PC-3 (cell line): ENCODE data around the gene OGA. TPM values are rescaled to one million over a fixed set of nuclear protein-coding genes. Genes with fewer than 3 reads are reported as not detected.

Source experiments
- ATAC-seq: fragments of 200-7000 bp; cut with Tn5 transposase; 2 replicates; pipeline ENCODE4 v1.9.1; 2020; ENCODE audit warnings: mild to moderate bottlenecking, moderate library complexity
- BruUV-seq: library from RNA; stranded (reverse); fragments of 400-500 nt; replicated peaks from 2 replicates; lab custom pipeline; 2021; lab: Mats Ljungman, UMichigan
- CTCF ChIA-PET: fragments of 300-600 bp; sonication (Branson Sonifier 250); formaldehyde crosslinking; loops from one replicate; lab custom pipeline; 2022; ENCODE audit warnings: antibody characterized with exemption; lab: Charles Lee
- POLR2A ChIA-PET: fragments of 300-600 bp; sonication (Branson Sonifier 250); formaldehyde crosslinking; loops from one replicate; lab custom pipeline; 2022; ENCODE audit warnings: antibody characterized with exemption; ENCODE audit not compliant: unreplicated experiment; lab: Charles Lee
- DNase-seq: peaks from one replicate; pipeline ENCODE4 v3.0.0-alpha.2; 2015
- H2AFZ ChIP-seq: fragments of 300-600 bp; sonication (generic); 2 replicates; pipeline ENCODE4 v1.6.0; 2016; ENCODE audit warnings: antibody characterized with exemption, low read length
- H3F3A ChIP-seq: fragments of 300-600 bp; sonication (generic); one replicate; pipeline ENCODE4 v1.6.0; 2017; ENCODE audit warnings: antibody characterized with exemption, low read length, control low read depth, mild to moderate bottlenecking; ENCODE audit not compliant: unreplicated experiment
- H3K27ac ChIP-seq: fragments of 300-600 bp; sonication (generic); 2 replicates; pipeline ENCODE4 v1.5.1; 2016; ENCODE audit warnings: mild to moderate bottlenecking, low read length
- H3K27me3 ChIP-seq: fragments of 300-600 bp; sonication (generic); 2 replicates; pipeline ENCODE4 v1.6.1; 2016; ENCODE audit warnings: low read length, mixed read lengths
- H3K36me3 ChIP-seq: fragments of 300-600 bp; sonication (generic); 2 replicates; pipeline ENCODE4 v1.6.1; 2016; ENCODE audit warnings: low read depth, mixed run types, low read length, mixed read lengths
- H3K4me1 ChIP-seq: fragments of 300-600 bp; sonication (generic); 2 replicates; pipeline ENCODE4 v1.5.1; 2016; ENCODE audit warnings: low read length; ENCODE audit not compliant: insufficient read depth
- H3K4me2 ChIP-seq: fragments of 300-600 bp; sonication (generic); 2 replicates; pipeline ENCODE4 v1.6.0; 2016; ENCODE audit warnings: low read length
- H3K4me3 ChIP-seq: fragments of 300-600 bp; sonication (generic); 2 replicates; pipeline ENCODE4 v1.5.1; 2016; ENCODE audit warnings: mild to moderate bottlenecking, low read length, mixed read lengths
- H3K79me2 ChIP-seq: fragments of 300-600 bp; sonication (generic); 2 replicates; pipeline ENCODE4 v1.6.1; 2017; ENCODE audit warnings: low read length, mixed read lengths
- H3K9ac ChIP-seq: fragments of 300-600 bp; sonication (generic); 2 replicates; pipeline ENCODE4 v1.6.0; 2016; ENCODE audit warnings: mild to moderate bottlenecking, low read length
- H3K9me2 ChIP-seq: fragments of 300-600 bp; sonication (generic); replicated peaks from 2 replicates; pipeline ENCODE4 v1.6.1; 2016; ENCODE audit warnings: mixed run types, low read length, mixed read lengths
- H3K9me3 ChIP-seq: fragments of 300-600 bp; sonication (generic); 2 replicates; pipeline ENCODE4 v1.6.1; 2016; ENCODE audit warnings: low read length, mixed read lengths
- H4K20me1 ChIP-seq: fragments of 300-600 bp; sonication (generic); 2 replicates; pipeline ENCODE4 v1.6.1; 2016; ENCODE audit warnings: low read length, mixed read lengths
- EZH2 ChIP-seq: fragments of 300-600 bp; sonication (generic); IDR thresholded peaks from one replicate; pipeline ENCODE4 v1.6.1; 2017; ENCODE audit warnings: antibody characterized with exemption, mild to moderate bottlenecking, low read length; ENCODE audit not compliant: unreplicated experiment
- EZH2phosphoT487 ChIP-seq: fragments of 300-600 bp; sonication (generic); IDR thresholded peaks from 2 replicates; pipeline ENCODE4 v1.6.1; 2018; ENCODE audit warnings: mild to moderate bottlenecking, antibody characterized with exemption, low read length, borderline replicate concordance
- intact Hi-C: fragments of 100-400 bp; cut with micrococcal nuclease; formaldehyde crosslinking; loops from 2 replicates; pipeline ENCODE4 v1.9.0; 2023
- total RNA-seq: library from RNA; depleted of rRNA; stranded (reverse); fragments of >200 nt; gene quantifications from 2 replicates; pipeline ENCODE4 v1.2.3, GENCODE V29; 2014
- TF ChIP-seq, protein P1 (sequence below): fragments of 300-600 bp; sonication (generic); conservative IDR thresholded peaks from 2 replicates; pipeline ENCODE4 v1.5.1; 2017; ENCODE audit warnings: antibody characterized with exemption, low read depth, mild to moderate bottlenecking, low read length

The OGA gene
- total RNA-seq, 1 experiment from 2014 or later, result 42.7 TPM

DNA sequence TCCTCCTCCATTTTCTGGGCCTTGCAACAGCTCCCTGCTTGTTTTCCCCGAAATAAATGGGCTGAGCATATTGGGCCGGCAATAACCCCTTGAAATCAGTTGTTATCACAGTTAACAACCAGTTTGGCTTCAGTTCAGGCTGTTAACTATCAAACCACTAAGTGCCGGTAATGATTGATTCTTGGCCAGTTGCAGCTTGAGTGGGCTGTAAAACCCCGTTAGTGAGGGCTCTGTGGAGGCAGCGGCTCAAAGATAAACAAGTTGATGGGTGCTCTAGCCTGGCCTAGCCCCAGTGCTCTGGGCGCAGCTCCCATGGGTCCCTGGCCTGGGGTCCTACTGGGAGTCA lies 50.7 kb downstream of the OGA start:
- no peak overlapping the region for H3K9ac ChIP-seq
- H3K9me2 ChIP-seq, result no peaks in the 10 kb centered on the region
- intact Hi-C loops, result no loop called here
- H3K4me1 ChIP-seq, result no peaks in the 10 kb centered on the region
- no peak for ATAC-seq
- no peaks in the 10 kb centered on the region for H4K20me1 ChIP-seq
- no peaks in the 10 kb centered on the region for H3K27me3 ChIP-seq
- TF ChIP-seq EZH2 (no peak), EZH2phosphoT487 (no peak)
- TF ChIP-seq, protein P1, sequence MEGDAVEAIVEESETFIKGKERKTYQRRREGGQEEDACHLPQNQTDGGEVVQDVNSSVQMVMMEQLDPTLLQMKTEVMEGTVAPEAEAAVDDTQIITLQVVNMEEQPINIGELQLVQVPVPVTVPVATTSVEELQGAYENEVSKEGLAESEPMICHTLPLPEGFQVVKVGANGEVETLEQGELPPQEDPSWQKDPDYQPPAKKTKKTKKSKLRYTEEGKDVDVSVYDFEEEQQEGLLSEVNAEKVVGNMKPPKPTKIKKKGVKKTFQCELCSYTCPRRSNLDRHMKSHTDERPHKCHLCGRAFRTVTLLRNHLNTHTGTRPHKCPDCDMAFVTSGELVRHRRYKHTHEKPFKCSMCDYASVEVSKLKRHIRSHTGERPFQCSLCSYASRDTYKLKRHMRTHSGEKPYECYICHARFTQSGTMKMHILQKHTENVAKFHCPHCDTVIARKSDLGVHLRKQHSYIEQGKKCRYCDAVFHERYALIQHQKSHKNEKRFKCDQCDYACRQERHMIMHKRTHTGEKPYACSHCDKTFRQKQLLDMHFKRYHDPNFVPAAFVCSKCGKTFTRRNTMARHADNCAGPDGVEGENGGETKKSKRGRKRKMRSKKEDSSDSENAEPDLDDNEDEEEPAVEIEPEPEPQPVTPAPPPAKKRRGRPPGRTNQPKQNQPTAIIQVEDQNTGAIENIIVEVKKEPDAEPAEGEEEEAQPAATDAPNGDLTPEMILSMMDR, result no peak
- POLR2A ChIA-PET, result interaction anchor here (0.6 kb wide), 1 partner anchor 34 kb away, joined by 3 read pairs; no protein-coding TSS in a partner anchor
- H3K9me3 ChIP-seq, result no peaks in the 10 kb centered on the region
- H3K36me3 ChIP-seq, result no peaks in the 10 kb centered on the region
- H3F3A ChIP-seq, result no peaks in the 10 kb centered on the region
- H3K79me2 ChIP-seq, result no peaks in the 10 kb centered on the region
- no TSS peak for BruUV-seq
- CTCF ChIA-PET, result no interaction called here
- no peak overlapping the region for H3K4me2 ChIP-seq
- H2AFZ ChIP-seq, result no peak overlapping the region
- DNase-seq, result no peak
- H3K27ac ChIP-seq, result no peak overlapping the region
- H3K4me3 ChIP-seq, result no peak overlapping the region

DNA sequence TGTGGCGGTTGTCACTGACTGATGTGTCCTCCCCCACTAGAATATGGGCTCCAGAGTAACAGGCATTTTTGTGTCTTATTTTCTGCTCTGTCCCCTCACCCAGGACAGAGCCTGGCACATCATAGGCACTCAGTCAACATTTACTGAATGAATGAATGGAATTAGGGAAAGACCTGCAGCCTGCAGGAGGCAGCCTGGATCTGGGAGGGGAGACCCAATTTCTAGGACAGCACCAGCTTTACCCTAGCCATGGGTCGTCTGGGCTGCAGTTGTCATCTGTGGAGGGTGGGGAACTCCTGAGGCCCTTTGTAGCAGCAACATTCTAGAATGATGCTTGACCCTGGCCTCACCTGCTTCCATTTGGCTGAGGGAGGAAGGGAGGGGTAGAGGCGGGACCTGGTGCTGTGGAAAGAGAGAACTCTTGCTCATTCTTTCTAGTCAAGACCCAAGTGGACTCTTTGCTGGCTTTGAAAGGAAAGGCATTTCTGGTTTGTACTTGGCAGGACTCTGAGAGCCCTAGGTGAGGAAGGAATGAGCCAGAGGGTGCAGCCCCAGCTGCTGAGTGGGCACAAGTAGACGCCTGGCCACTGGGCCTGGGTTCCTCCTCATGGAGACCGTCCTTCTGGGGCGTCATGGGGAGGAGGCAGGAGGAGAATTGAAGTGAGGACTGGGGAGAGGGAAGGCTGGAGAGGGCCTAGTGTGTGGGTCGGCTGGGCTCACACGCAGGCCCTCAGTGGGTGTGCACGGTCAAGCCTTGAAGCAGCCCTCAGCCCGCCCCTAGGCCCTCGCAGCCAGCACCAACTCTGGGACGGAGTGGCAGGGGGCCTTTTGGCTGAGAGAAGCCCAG lies 51.3 kb downstream of the OGA start:
- Histone ChIP-seq H2AFZ (no peak overlapping the region), H3K9me2 (no peaks in the 10 kb centered on the region), H3K4me2 (no peak overlapping the region), H3F3A (no peaks in the 10 kb centered on the region), H3K9me3 (no peaks in the 10 kb centered on the region), H4K20me1 (no peaks in the 10 kb centered on the region), H3K27ac (no peak overlapping the region), H3K4me1 (no peaks in the 10 kb centered on the region), H3K36me3 (no peaks in the 10 kb centered on the region), H3K4me3 (no peak overlapping the region), H3K9ac (no peak overlapping the region), H3K79me2 (no peaks in the 10 kb centered on the region), H3K27me3 (no peaks in the 10 kb centered on the region)
- no peak for ATAC-seq
- ChIA-PET CTCF (no interaction called here), POLR2A (interaction anchor here (0.6 kb wide), 1 partner anchor 33 kb away, joined by 3 read pairs; no protein-coding TSS in a partner anchor)
- TF ChIP-seq, protein P1, result no peak
- TF ChIP-seq EZH2, result no peak
- intact Hi-C loops, result no loop called here
- no peak for DNase-seq
- no TSS peak for BruUV-seq

- Histone ChIP-seq H3K9ac (no peak overlapping the region), H3K9me3 (no peaks in the 10 kb centered on the region), H2AFZ (no peak overlapping the region), H3K4me1 (no peaks in the 10 kb centered on the region), H3K36me3 (no peaks in the 10 kb centered on the region), H3K9me2 (no peaks in the 10 kb centered on the region), H3K27me3 (no peaks in the 10 kb centered on the region), H4K20me1 (no peaks in the 10 kb centered on the region), H3K4me3 (no peak overlapping the region), H3F3A (no peaks in the 10 kb centered on the region), H3K4me2 (no peak overlapping the region), H3K27ac (no peak overlapping the region), H3K79me2 (no peaks in the 10 kb centered on the region)
- intact Hi-C loops, result no loop called here
- ATAC-seq (no peak), DNase-seq (no peak)
- TF ChIP-seq EZH2phosphoT487, result no peak
- TF ChIP-seq, protein P1, result no peak
- TF ChIP-seq EZH2, result no peak
- BruUV-seq, result no TSS peak
- ChIA-PET POLR2A (no interaction called here), CTCF (no interaction called here)
These were observed 51.9 kb downstream of the OGA start for GRCh38 chr10:101766306-101766705.
